GM03348 (cell line): ENCODE results near the gene ALOXE3.
A peak's percentile ranks its signal among the peaks of the same experiment; 100 is the strongest.
"Not testable (repeated sequence)": the region's sequence is repeated elsewhere in the genome, so short reads cannot be mapped to it uniquely, and the experiment has no call there.

Experiments used
- DNase-seq: peaks from one replicate; pipeline ENCODE4 v3.0.0; 2012; ENCODE audit warnings: low spot score

Gene ALOXE3

DNA sequence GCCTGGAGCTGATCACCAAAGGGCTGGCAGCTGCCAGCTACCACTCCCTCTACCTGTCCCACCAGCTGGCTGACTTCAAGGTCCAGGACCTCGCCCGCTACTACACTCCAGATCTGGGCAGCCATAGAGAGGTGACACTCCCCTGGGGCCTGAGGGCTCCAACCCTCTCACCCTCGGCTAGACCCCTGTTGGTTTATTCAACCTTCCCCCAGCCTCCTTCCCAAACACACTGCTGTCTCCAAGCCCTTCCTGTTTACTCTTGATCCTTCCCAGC is 48.8 kb downstream of the ALOXE3 start:
- DNase-seq: no peak

DNA sequence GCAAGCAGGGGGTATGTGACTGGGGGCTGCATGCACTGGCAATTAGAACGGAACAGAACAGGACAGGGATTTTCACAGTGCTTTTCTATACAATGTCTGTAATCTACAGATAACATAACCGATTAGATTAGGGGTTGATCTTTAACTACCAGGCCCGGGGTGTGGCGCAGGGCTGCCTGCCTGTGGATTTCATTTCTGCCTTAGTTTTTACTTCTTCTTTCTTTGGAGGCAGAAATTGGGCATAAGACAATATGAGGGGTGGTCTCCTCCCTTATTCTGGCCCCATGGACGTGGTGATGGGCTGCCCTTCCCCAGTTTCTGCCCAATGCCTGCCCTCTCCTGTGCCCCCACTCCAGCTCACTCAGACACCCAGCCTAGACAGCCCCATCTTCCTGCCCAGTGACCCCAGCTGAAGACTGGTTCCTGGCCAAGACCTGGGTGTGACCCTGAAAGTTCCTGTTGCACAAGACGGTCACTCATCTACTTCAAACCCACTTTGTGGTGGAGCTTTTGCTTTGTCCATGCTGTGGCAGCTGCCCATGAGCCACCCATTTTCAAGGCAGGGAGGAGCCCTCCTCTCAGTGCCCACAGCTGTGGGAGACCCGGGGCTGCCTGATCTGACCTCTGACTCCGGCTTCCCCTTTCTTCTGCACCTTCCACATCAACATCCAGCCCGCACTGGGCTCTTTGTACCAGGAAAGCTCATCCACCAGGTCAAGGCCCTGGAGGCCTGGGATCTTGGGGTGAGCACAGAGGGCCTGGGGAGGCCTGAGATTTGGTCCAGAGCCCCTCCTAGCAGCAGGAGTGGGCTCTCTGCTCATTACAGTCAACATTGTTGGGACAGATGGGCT is 49.4 kb downstream of the ALOXE3 start:
- DNase-seq: no peak

DNA sequence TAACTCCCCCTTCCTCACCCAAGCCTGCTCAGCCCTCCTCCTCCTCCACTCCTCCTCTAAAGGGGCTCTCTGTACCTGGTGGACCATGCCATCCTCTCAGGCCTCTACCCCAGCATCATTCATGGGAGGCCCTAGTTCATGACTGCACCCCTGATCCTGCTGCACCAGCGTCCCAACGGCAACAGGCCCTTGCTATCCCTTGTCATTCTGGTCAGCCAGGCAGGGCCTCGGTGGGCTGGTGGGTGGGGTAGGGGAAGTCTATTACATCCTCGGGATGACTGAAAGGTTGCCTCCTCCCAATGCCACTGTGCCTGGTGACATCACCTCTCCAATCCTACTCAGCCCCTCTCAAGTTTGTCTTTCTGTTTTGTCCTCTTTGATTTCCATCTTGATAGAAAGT is 50.5 kb downstream of the ALOXE3 start:
- DNase-seq: no peak

DNA sequence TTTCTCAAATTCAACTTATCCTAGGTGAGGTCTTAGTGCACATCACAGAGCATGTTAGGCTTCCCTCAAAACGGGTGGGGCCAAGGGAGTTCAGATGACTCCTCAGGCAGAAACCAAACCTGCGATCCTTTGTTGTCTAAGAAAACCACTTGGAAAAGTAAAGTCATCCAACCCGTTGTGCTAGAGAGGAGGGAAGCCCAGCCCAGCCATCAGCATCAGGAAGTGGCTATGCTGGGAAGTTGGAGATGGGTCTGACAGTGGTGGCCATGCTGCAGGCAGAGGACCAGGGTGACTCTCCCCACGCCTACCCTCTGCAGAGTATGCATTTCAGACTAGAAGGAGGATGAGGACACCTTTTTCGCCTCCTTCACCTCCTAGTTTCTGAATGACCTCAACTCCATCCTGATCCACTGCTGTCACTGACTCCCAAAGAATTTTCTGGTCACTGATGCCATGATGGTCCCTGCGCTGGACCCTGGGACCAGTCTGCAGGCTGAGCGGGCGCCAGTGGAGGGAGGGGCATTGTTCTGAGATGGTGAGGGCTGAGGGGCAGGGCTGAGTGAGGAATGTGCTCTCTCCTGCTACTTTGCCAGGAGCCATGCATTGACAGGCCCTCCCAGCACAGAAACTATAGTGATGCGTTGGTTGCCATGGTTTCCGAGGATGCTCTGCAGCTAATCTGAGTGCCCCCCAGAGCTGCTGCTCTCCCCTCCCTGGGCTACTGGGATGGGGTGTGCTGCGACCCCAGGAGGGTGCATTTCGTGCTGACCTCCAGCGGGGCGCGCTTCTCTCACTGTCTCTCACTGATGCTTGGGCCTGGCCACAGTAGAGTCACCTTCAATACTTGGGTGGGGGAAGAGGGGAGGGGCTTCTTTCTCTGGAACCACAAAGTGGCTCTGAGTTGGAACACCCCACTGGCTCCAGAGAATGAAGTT is 51.2 kb downstream of the ALOXE3 start:
- no peak for DNase-seq

DNA sequence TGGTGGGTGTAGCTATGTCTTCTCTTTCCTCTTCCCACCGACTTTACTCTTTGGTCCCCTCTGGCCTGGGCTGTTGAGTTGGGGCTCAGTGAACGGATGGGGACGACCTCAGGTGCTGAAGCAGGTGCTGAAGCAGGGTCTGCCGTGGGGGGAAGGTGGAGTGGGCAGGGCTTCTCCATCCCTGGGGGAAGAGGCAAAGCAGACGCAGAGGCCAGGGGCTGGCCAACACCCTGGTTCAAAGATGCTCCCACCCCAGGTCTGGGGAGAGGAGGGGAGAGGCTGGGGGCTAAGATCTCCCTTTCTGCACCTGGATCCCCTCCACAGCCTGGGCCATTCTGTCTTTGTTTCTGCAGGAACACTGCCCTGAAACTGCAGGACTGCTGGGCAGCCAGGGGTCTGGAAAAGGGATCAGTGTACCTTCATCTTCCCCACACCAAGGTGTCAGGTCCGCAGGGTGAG is 53.7 kb downstream of the ALOXE3 start:
- no peak for DNase-seq

DNA sequence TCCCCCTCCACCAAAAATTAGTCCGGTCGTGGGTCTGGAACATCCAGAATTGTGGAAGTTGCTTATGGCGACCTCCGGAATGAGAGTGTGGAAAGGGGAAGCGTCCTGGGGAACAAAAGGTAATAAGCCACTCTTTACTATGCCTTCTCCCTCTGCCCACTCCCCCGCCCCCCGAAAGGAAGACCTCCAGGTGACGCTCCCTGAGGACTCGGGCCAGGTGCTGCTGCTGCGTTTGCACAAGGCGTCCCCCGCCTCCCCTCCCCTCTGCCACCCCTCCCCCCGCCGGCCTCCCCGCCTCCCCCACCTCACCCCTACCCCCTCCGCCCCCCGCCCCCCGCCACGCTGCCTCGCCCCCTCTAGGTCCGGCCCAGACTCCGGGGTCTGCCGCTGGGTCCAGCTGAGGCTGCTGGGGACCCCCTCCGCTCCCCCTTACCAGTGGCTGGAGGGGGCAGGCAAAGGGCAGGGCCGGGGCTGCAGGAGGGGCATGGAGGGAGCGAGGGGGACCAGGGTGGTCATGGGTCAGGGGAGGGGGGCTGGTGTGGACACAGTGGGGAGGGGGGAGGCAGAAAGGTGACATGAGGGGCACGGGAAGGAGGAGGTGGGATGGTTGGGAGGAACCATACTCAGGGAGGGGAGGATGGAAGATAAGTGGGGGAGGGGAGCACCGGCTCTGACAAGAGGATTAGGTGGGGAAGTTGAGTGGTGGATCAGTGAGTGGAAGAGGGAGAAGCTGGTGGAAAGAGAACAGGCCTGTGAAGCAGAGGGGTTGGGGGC is 54.4 kb downstream of the ALOXE3 start:
- no peak for DNase-seq

DNA sequence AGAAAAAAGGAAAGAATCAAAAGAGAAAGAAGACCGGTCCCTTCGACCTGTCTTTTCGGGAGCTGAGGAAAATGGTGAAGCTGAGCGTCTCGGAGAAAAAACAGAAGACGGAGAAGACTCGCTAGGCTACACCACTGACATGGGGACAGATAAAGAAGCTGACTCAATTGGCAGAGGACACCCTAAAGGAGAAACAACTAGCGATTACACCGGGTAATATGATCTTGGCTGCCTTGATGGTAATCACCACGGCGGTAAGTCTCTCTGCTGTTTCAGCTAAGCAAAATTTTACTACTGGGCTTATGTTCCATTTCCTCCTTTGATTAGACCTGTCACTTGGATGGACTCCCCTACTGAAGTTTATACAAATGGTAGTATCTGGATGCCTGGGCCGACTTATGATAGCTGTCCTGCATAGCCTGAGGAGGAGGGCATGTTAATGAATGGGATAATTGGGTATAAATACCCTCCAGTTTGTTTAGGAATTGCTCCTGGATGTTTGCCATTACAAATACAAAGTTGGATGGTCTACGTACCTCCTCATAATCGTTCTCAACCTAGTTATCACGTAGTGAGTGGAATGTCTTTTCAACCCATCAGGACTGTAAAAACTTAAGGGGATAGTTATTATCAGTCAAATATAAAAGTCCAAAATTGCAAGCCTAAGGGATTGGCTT is 55.4 kb downstream of the ALOXE3 start:
- no peak for DNase-seq

DNA sequence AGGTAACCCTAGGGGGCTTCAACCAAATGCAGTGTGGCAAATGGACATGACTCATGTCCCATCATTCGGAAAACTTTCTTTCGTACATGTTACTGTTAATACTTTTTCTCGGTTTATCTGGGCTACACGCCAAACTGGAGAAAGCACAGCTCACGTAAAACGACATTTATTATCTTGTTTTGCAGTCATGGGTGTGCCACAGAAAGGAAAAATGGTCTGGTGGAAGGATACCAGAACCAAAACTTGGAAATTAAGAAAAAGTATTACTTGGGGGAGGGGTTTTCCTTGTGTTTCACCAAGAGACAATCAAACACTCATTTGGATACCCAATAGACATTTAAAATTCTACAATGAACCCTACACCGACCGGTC is 55.9 kb downstream of the ALOXE3 start:
- no peak for DNase-seq

DNA sequence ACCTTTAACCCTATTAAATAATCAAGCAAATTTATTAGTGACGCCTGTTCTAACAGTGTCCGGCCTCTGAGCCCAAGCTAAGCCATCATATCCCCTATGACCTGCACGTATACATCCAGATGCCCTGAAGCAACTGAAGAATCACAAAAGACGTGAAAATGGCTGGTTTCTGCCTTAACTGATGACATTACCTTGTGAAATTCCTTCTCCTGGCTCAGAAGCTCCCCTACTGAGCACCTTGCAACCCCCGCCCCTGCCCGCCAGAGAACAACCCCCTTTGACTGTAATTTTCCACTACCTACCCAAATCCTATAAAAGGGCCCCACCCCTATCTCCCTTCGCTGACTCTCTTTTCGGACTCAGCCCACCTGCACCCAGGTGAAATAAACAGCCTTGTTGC is 56.5 kb downstream of the ALOXE3 start:
- not testable (repeated sequence) for DNase-seq

DNA sequence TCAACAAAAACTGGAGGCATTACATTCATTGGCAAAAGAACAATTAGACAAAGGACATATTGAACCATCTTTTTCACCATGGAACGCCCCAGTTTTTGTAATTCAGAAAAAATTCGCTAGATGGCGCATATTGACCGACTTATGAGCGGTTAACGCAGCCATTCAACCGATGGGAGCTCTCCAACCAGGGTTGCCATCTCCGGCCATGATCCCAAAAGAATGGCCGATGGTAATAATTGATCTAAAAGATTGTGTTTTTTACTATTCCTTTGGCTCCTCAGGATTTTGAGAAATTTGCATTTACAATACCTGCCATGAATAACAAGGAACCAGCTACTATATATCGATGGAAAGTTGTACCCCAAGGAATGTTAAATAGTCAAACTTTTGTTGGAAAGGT is 58.0 kb downstream of the ALOXE3 start:
- DNase-seq: peak; percentile 86

DNA sequence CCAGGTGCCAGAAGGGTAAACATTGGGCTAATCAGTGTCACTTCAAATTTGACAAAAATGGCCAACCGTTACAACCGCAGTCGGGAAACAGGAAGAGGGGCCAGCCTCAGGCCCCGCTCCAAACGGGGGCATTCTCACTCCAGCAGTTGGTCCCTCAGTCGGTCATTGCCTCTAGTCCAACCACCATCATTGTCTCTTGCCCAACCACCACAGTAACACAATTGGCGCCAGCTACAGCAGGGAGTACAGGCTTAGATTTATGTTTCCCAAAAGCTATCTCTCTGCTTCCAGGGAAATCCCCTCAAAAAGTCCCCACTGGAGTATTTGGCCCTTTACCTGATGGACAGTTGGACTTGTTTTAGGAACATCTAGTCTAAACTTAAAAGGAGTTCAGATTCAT is 59.2 kb downstream of the ALOXE3 start:
- no peak for DNase-seq

DNA sequence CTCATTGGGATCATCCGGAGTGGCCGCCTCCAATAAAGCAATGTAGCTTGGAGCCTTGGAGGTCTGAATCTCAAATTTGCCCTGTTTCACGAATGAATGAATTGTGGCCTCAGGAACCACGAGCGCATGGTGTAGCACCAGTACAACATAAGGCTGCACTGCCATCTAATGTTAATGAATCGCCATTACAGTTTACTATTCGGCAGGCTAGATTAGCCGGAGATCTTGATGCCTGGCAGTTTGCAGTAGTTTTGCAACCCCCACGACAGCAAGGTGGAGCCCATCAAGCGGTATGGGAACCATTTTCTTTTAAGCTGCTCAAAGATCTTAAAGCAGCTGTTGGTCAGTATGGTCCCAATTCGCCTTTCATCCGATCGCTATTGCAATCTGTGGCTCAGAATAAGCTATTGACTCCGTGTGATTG is 60.6 kb downstream of the ALOXE3 start:
- peak; percentile 89 for DNase-seq

DNA sequence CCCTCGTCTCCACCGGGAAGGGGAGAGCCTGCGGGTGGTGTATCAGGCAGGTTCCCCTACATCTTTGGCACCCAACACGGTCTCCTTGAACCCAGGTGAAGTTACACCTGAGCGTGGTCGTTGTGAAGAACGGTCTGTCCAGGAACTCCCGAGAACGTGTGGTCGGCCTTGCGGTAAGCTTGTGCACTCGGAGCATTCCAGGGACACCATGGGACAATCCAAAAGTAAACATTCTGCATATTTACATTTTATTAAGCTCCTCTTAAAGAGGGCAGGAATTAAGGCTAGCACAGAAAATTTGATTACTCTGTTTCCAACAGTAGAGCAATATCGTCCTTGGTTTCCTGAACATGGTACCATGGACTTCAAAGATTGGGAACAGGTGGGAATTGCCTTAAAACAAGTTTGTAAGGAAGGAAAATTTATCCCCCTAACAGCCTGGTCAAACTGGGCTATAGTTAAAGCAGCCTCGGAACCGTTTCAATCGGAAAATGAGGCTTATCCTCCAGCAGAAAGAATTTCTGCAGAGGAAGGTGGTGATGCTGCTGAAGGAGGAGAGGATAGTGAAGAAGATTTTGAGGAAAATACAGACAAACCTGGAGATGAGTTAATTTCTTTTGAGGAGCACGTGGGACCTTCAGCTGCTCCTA is 61.2 kb downstream of the ALOXE3 start:
- no peak for DNase-seq

DNA sequence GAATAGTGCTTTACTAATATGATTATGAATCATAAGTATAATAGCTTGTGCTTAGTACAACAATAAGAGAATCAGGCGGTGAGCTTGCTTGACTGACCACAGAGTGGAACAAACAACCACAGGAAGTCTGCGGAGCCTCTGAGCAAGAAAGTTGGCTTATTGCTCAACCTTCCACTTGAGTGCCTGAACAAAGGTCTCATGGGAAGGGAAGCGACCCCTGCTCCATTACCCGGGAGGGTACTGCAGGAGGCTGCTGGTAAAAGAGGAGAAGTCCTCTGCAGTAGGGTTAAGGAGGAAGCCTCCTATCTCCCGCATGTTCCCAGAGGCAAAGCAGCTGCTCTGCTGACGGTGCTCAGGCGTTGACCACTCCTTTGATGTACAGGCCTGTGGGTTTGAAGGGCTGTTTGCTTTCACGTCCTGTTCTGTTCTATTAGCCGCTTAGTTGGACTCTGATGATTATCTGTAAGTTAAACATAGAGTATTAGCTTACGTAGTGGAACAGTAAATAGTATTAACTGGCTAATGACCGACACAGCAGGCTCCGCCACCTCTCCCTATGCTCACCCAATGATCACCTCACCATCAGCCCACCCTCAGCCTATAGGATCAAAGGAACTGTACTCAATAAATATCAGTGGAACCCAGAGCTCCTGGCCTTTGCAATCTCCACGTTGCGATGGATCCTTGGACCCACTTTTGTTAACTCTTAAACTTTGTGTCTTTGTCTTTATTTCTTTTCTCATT is 61.9 kb downstream of the ALOXE3 start:
- DNase-seq: peak; percentile 66

DNA sequence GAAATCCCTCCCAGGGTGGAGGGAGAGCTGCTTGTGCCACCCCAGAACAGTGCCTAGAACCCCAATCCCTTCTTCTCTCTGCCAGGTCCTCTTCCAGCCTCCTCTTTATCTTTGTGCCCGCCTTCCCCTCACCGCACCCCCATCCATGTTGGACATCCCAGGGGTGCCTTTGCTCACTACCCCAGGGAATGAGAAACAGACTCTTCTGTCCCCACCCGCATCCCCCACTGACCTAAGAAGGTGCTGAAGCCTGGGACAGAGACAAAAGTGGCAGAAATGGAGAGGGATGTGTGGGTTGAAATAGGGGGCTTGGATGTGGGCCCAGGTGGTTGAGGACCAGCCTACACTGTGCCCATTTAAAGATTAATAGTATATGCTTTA is 62.5 kb downstream of the ALOXE3 start:
- no peak for DNase-seq

DNA sequence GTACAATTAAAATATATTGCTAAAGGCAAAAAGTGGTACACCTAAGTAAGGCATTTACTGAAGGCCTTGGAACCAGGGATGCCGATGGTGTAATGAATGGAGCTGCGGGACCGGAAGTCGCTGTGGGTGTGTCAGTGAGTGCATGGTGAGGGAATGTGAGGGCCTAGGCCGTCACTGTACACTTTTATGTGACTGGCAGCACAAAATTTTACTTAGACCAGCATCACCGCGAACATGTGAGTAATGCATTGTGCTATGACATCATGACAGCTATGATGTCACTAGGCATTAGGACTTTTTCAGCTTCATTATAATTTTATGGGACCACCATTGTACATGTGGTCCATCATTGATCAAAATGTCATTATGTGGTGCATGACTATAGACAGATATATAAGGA is 64.7 kb downstream of the ALOXE3 start:
- DNase-seq: no peak

DNA sequence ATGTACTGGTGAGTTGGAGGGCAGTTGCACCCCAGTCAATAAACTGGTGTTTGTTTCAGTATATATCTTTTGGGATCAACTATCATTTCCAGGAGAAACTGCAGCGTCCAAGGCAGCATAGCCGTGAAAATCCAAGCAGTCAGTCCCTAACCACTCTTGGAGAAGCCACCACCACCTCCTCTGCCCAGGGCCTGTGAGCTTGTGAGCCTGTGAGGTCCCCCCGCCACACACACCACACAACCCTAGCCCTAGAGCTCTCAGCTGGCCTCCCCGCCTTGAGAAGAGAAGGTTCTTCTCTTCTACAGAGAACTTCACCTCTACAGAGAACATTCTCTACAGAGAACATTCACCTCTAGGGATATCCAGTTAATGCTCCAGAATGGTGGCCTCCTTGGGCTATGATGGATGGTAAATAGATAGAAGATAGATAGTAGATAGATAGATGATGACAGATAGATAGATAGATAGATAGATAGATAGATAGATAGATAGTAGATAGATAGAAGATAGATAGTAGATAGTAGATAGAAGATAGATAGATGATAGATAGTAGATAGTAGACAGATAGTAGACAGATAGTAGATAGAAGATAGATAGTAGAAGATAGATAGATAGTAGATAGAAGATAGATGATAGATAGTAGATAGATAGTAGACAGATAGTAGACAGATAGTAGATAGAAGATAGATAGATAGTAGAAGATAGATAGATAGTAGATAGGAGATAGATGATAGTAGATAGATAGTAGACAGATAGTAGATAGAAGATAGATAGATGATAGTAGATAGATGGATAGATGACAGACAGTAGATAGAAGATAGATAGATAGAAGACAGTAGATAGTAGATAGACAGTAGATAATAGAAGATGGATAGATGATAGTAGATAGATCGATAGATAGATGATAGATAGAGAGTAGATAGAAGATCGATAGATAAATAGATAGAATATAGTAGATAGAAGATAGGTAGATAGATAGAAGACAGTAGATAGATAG is 65.8 kb downstream of the ALOXE3 start:
- DNase-seq: no peak

DNA sequence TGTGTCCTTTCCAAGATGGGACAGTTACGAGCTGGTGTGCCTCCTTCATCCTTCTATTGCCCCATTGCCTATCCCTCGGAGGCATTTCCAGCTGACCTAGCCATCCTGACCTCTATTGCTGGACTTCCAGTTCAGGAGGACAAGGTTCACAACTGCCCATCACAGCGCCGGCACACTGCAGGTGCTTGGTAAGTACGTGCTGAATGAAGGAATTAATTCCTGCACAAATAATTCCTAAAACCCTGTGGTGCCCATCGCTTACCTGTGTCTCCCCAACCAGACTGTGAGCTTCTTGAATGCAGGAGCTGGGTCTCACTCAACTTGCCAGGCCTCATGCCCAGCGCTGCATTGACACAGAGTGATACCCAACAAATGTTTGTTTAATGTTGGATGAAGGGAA is 66.5 kb downstream of the ALOXE3 start:
- DNase-seq: no peak

DNA sequence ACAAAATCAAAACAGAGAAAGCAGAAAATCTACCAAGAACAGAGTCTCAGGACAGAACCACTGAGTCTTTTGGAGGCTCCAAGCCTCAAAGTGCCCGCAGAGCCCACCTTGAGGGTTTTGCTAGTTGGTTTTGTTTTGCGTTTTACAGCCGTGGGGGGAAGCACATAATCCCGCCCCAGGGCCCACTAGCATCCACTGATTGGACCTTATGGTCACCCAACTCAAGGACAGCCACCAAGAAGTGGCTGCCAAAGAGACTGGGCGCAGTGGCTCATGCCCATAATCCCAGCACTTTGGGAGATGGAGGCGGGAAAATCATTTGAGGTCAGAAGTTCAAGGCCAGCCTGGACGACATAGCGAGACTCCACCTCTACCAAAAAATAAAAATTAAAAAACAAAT is 69.6 kb downstream of the ALOXE3 start:
- no peak for DNase-seq

DNA sequence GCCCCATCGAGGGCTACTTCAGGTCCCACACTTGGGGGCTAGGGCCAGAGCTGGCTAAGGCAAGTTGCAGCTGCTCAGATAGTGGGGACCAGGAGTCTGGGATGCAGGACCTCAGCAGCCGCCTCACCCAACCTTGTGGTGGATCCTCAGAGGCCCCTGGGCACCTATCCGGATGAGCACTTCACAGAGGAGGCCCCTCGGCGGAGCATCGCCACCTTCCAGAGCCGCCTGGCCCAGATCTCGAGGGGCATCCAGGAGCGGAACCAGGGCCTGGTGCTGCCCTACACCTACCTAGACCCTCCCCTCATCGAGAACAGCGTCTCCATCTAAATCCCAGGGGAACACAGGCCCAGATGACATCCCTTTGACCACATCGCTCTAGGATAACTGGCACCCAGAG is 70.1 kb downstream of the ALOXE3 start:
- DNase-seq: no peak
